B cell (primary cell): ENCODE data around the gene KLHL30. TPM values are rescaled to one million over a fixed set of nuclear protein-coding genes. Genes with fewer than 3 reads are reported as not detected.

ENCODE experiments used
- ATAC-seq: fragments of 200-7000 bp; cut with Tn5 transposase; one replicate; pipeline ENCODE4 v1.10.0; 2021; ENCODE audit warnings: low read depth, mild to moderate bottlenecking, moderate number of reproducible peaks, moderate library complexity
- CTCF ChIA-PET: fragments of 350-600 bp; sonication (Branson Sonifier 250); formaldehyde crosslinking; loops from one replicate; lab custom pipeline; 2021; ENCODE audit warnings: antibody characterized with exemption, inconsistent platforms; lab: Charles Lee
- POLR2A ChIA-PET: fragments of 350-600 bp; sonication (Branson Sonifier 250); formaldehyde crosslinking; loops from one replicate; lab custom pipeline; 2021; ENCODE audit warnings: antibody characterized with exemption; lab: Charles Lee
- DNase-seq: peaks from one replicate; pipeline ENCODE4 v3.0.0; 2013
- H2AFZ ChIP-seq: 2 replicates; pipeline ENCODE4 v1.6.1; 2012; ENCODE audit warnings: mild to moderate bottlenecking, low read depth, low read length; ENCODE audit not compliant: insufficient read depth, poor library complexity, severe bottlenecking
- H3K27ac ChIP-seq, 2 donors: 1 replicate in 1 of 2; 2 replicates in 1 of 2; pipeline ENCODE4 v1.5.1; 2012 to 2013; ENCODE audit warnings: low read length in 2 of 2, mild to moderate bottlenecking in 2 of 2, moderate library complexity in 1 of 2
- H3K27me3 ChIP-seq, 4 experiments: fragments of 200-600 bp in 1 of 4; sonication (generic) in 1 of 4; replicated peaks in 1 of 4; 1 replicate in 2 of 4; 2 replicates in 2 of 4; pipeline versions ENCODE4 v1.6.1 to v1.7.0; 2013 to 2016; ENCODE audit warnings: low read length in 3 of 4, mild to moderate bottlenecking in 2 of 4, mixed read lengths in 1 of 4, moderate library complexity in 1 of 4; ENCODE audit not compliant: insufficient read depth in 4 of 4, control insufficient read depth in 3 of 4; ENCODE audit errors: control extremely low read depth in 1 of 4
- H3K36me3 ChIP-seq, 2 experiments: replicated peaks in 1 of 2; 1 replicate in 1 of 2; 2 replicates in 1 of 2; pipeline versions ENCODE4 v1.6.1 to v1.7.1; 2013; ENCODE audit warnings: low read length in 1 of 2; ENCODE audit not compliant: insufficient read depth in 2 of 2, control insufficient read depth in 1 of 2; ENCODE audit errors: control extremely low read depth in 1 of 2, extremely low read depth in 1 of 2
- H3K4me1 ChIP-seq, 2 donors: fragments of 200-600 bp in 1 of 2; sonication (generic) in 1 of 2; 1 replicate in 1 of 2; 2 replicates in 1 of 2; pipeline versions ENCODE4 v1.5.1 to v1.6.1; 2013 to 2017; ENCODE audit warnings: low read length in 2 of 2; ENCODE audit not compliant: control insufficient read depth in 2 of 2, insufficient read depth in 2 of 2
- H3K4me2 ChIP-seq: replicated peaks from 2 replicates; pipeline ENCODE3; 2012; ENCODE audit warnings: mild to moderate bottlenecking, low read depth, low read length; ENCODE audit not compliant: poor library complexity, severe bottlenecking
- H3K4me3 ChIP-seq, 5 experiments: fragments of 200-600 bp in 1 of 5; sonication (generic) in 1 of 5; 1 replicate in 3 of 5; 2 replicates in 2 of 5; pipeline versions ENCODE4 v1.5.1 to v1.7.0; 2011 to 2016; ENCODE audit warnings: low read length in 4 of 5, mild to moderate bottlenecking in 4 of 5, low read depth in 2 of 5, control low read depth in 1 of 5, moderate library complexity in 1 of 5; ENCODE audit not compliant: insufficient read depth in 1 of 5; ENCODE audit errors: control extremely low read depth in 1 of 5, extremely low read depth in 1 of 5
- H3K79me2 ChIP-seq: fragments of 200-600 bp; sonication (generic); one replicate; pipeline ENCODE4 v1.6.0; 2016; ENCODE audit warnings: low read length; ENCODE audit not compliant: control insufficient read depth, insufficient read depth
- H3K9ac ChIP-seq: fragments of 200-600 bp; sonication (generic); 2 replicates; pipeline ENCODE4 v1.6.1; 2017; ENCODE audit warnings: mild to moderate bottlenecking, low read length, moderate library complexity
- H3K9me3 ChIP-seq, 3 donors: one replicate each; pipeline versions ENCODE4 v1.6.1 to v1.7.1; 2013; ENCODE audit warnings: low read length in 2 of 3; ENCODE audit not compliant: control insufficient read depth in 2 of 3, insufficient read depth in 1 of 3; ENCODE audit errors: control extremely low read depth in 1 of 3
- H4K20me1 ChIP-seq: 2 replicates; pipeline ENCODE4 v1.6.0; 2012; ENCODE audit warnings: mild to moderate bottlenecking, low read length; ENCODE audit not compliant: insufficient read depth, control insufficient read depth, poor library complexity, severe bottlenecking
- H3K27ac Mint-ChIP-seq: one replicate; pipeline ENCODE4 v1.8.0; 2021; ENCODE audit warnings: mixed read lengths
- H3K27me3 Mint-ChIP-seq: one replicate; pipeline ENCODE4 v1.8.0; 2021; ENCODE audit warnings: mixed read lengths
- H3K4me1 Mint-ChIP-seq: one replicate; pipeline ENCODE4 v1.8.0; 2021; ENCODE audit warnings: mixed read lengths
- H3K4me3 Mint-ChIP-seq: one replicate; pipeline ENCODE4 v1.8.0; 2021; ENCODE audit warnings: mixed read lengths
- H3K9me3 Mint-ChIP-seq: one replicate; pipeline ENCODE4 v1.8.0; 2022; ENCODE audit warnings: mixed read lengths; ENCODE audit not compliant: insufficient read depth
- CTCF ChIP-seq: fragments of 200-600 bp; IDR thresholded peaks from one replicate; pipeline ENCODE4 v1.8.0; 2022; ENCODE audit warnings: antibody characterized with exemption, mild to moderate bottlenecking
- EZH2 ChIP-seq: IDR thresholded peaks from 2 replicates; pipeline ENCODE4 v1.6.1; 2012; ENCODE audit warnings: borderline replicate concordance, low read depth, mild to moderate bottlenecking, moderate library complexity, low read length; ENCODE audit not compliant: insufficient read depth, poor library complexity, severe bottlenecking
- WGBS: methylation state at CpG from one replicate; pipeline ENCODE4 v1.1.5; 2013; ENCODE audit warnings: missing lambda C conversion rate; ENCODE audit not compliant: insufficient coverage; 5-methylcytosine and 5-hydroxymethylcytosine counted together
- intact Hi-C: fragments of 100-400 bp; cut with micrococcal nuclease; formaldehyde crosslinking; loops from one replicate; pipeline ENCODE4 v1.10.0; 2022
- polyA plus RNA-seq: library from polyadenylated mRNA; depleted of rRNA; stranded (reverse); fragments of >200 nt; gene quantifications from 2 replicates; pipeline ENCODE4 v1.2.3, GENCODE V29; 2012
- total RNA-seq, 2 donors: library from RNA; stranded (reverse); fragments of 120-200 nt in 1 of 2; gene quantifications; 1 replicate in 1 of 2; 2 replicates in 1 of 2; pipeline versions ENCODE4 v1.2.3 to v1.2.4, GENCODE V29; 2013 to 2022

Gene KLHL30
- total and polyA plus RNA-seq, 2 donors (not counting 1 experiment from before 2014, with no cell fraction given): not detected

- no peak for TF ChIP-seq CTCF
- TF ChIP-seq EZH2: no peak
- H3K4me1 Mint-ChIP-seq: no peaks in the 10 kb centered on the region
- no peaks in the 10 kb centered on the region for H3K9me3 Mint-ChIP-seq
- no peaks in the 10 kb centered on the region for H3K4me1 ChIP-seq
- intact Hi-C loops: no loop called here
- H3K27ac ChIP-seq: no peak overlapping the region
- 93% methylated on average over 24 of the region's 24 CpGs for WGBS
- ChIA-PET POLR2A (no interaction called here), CTCF (no interaction called here)
- no peak overlapping the region for H3K4me3 ChIP-seq
- H4K20me1 ChIP-seq: peaks cover 6% of the 10 kb centered on the region
- H3K27me3 Mint-ChIP-seq: peaks cover 6% of the 10 kb centered on the region
- H3K27ac Mint-ChIP-seq: no peak overlapping the region
- H3K9me3 ChIP-seq: no peaks in the 10 kb centered on the region
- no peak for ATAC-seq
- H3K4me2 ChIP-seq: no peak overlapping the region
- no peak for DNase-seq
- no peak overlapping the region for H3K9ac ChIP-seq
- H2AFZ ChIP-seq: no peak overlapping the region
- H3K79me2 ChIP-seq: no peaks in the 10 kb centered on the region
- peaks cover 0 to 7% (median 0%) of the 10 kb centered on the region in 4 experiments for H3K27me3 ChIP-seq
- peaks cover 6 to 23% of the 10 kb centered on the region in 2 experiments for H3K36me3 ChIP-seq
- no peak overlapping the region for H3K4me3 Mint-ChIP-seq
Observed at GRCh38 chr2:238166391-238167343, 28.2 kb downstream of the KLHL30 start.

GRCh38 chr2:238167344-238167715, 28.9 kb downstream of the KLHL30 start:
- CTCF ChIA-PET: no interaction called here
- H3K4me2 ChIP-seq: no peak overlapping the region
- peaks cover 0 to 7% (median 0%) of the 10 kb centered on the region in 4 experiments for H3K27me3 ChIP-seq
- H3K4me1 ChIP-seq: no peaks in the 10 kb centered on the region
- no peak overlapping the region for H3K4me3 ChIP-seq
- no peaks in the 10 kb centered on the region for H3K4me1 Mint-ChIP-seq
- H3K27me3 Mint-ChIP-seq: peaks cover 6% of the 10 kb centered on the region
- no peaks in the 10 kb centered on the region for H3K79me2 ChIP-seq
- peaks cover 6% of the 10 kb centered on the region for H4K20me1 ChIP-seq
- ATAC-seq: no peak
- H3K27ac Mint-ChIP-seq: no peak overlapping the region
- POLR2A ChIA-PET: no interaction called here
- no peak overlapping the region for H3K9ac ChIP-seq
- intact Hi-C loops: no loop called here
- over 99% methylated on average over 7 of the region's 7 CpGs for WGBS
- no peak for TF ChIP-seq CTCF
- no peak for TF ChIP-seq EZH2
- DNase-seq: no peak
- no peak overlapping the region for H2AFZ ChIP-seq
- H3K36me3 ChIP-seq: peaks cover 7 to 28% of the 10 kb centered on the region in 2 experiments
- H3K27ac ChIP-seq: no peak overlapping the region
- H3K9me3 Mint-ChIP-seq: no peaks in the 10 kb centered on the region
- H3K4me3 Mint-ChIP-seq: no peak overlapping the region
- H3K9me3 ChIP-seq: no peaks in the 10 kb centered on the region
